Medulla oblongata (tissue), 1 donor: ENCODE data around the gene SRL.
A peak's percentile ranks its signal among the peaks of the same experiment; 100 is the strongest.
"Not testable (repeated sequence)": the region's sequence is repeated elsewhere in the genome, so short reads cannot be mapped to it uniquely, and the experiment has no call there.

Experiments used
- DNase-seq: peaks from one replicate; pipeline ENCODE4 v3.0.0-alpha.2; 2015; ENCODE audit errors: extremely low spot score

SRL gene

DNA sequence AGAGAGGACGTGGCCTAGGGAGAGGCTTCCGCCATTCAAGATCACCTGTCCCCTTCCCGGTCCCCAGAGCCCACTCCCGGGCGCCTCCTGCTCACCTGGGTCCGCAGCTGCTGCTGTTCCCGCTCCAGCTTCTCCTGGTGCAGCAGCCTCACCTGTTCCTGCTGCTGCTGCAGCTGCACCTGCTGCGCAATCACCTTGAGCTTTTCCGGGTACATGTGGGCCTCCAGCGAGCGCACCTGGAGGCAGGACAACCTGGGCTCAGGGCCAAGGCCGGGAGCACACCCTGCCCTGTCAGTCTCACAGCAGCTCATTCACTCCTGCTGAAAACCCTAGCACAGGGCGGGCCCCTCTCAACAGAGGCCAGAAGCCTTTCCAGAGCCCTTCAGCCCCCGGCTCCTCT is 18.5 kb upstream of the SRL start:
- no peak for DNase-seq

DNA sequence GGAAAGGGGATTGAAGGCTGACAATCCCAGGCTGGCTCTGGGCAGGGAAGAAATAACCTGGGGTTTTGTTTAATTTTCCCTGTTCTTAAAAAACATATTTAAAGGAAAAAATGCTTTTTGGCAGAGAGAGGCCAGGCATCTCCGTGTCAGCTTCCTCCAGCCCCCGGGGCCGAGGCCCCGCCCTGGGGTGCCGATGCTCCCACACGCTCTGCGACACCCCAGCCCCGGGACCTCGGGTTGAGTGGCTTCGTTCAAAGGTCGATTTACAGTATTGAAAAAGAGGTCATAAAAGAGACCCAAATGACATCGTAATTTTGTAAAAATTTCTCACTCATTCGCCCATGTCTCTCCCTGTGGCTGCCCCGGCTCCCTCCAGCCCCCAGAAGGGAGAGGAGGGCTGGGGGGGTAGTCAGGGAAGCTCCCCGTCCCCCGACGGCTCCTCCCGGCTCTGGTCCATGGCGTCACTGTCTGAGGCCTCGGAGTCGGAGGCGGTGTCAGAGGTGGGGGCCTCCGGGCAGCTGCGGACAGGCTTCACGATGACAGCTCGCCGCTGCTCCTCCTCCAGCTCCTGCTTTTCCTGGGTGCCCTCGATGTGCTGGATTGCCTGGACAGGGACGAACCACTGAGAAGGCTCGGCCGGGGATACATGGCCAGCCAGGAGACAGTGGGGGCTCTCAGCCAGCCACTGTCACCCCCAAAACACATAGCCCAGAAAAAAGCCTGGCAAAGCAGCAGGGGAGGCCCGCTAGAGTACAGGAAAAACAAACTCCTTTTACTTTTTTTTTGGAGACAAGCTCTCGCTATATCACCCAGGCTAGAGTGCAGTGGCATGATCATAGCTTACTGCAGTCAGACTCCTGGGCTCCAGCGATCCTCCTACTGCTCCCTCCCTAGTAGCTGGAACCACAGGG is 16.0 kb upstream of the SRL start:
- no peak for DNase-seq

DNA sequence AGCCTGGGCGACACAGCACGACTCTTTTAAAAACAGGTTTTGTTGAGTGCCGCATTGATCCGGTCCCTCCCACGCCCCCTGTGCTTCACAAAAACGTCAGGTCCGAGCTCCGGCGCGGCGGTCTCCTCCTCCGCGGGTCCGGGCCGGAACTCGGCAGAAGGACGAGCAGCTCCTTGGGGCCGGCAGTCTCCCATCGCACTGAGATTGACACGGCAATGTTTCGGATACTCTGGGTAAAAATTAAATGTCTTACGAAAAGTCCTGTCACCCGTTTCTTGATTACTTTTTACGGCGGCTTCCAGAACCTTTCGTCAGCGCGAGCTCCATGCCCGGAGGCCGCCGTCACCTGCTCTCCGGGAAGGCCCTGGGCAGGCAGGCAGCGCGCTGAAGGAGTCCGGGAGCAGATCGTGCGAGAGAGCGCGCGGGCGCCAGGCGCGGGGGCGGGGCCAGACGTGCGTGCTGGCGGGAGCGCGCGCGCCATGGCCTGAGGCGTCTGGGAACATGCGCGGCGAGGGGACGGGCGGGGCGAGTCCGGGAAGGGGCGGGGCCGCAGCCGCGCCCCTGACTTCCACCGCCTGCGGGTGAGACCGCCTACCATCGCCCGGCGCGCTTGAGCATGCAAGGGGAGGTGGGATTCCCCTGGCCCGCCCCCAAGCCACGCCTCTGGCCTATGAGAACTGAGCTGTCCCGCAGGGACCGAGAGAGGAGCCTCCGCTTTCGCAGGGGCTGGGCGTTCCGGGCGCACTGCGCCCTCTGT is 11.7 kb upstream of the SRL start:
- peak; percentile 98 for DNase-seq

DNA sequence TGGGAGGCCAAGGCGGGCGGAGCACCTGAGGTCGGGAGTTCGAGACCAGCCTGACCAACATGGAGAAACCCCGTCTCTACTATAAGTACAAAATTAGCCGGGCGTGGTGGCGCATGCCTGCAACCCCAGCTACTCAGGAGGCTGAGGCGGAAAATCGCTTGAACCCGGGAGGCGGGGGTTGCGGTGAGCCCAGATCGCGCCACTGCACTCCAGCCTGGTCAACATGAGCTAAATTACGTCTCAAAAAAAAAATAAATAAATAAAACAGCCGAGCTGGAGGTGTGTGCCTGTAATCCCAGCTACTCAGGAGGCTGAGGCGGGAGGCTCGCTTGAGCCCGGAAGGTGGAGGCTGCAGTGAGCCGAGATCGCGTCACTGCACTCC is 11.1 kb upstream of the SRL start:
- not testable (repeated sequence) for DNase-seq

DNA sequence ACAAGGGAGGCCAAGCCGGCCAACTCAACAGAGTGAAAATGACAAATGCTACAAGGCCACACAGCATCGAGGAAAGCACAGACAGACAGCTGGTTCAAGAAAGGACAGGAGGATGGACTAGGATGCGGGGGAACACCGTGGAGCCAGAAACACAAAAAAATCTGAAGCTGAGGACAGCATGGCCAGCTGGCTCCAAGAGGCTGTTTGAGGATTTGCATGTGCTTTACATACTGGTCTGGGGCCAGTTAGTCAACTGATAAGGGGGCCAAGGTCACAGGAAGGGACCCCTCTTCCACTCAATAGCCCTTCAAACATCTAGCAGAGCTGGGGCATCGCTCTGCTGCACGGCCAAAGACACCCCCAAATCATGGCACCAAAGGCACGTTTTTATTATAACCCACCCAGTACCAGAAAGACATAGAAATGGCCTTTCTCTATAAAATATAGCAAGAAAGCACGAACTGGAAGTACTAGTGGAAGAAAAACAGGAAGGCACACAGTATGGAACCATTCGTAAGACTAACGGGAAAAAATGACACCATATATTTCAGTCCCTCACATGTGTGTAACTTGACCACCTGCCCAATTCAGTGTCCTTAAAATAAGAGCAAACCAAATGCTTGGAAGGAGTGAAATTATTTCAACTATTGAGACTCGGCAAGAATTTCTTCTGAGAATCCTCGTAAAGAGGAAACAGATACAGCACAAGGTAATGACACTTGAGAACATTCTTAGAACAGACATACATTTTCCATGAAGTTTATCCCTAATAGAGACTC is 7.8 kb upstream of the SRL start:
- no peak for DNase-seq

DNA sequence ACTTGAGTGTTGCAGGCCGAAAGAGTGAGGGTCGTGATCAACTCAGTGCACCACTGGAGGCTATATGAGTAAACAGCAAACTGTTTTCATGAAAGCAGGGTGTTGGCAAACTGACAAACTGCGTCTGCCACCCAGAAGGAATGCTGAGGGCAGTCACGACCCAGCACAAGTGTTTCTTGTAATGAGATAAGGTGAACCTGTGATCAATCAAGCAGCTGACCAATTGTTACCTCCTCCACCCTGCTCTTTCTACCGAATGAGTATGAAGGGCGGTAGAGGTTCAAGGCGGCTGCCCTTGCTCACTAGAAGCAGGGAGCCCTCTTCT is 5.5 kb upstream of the SRL start:
- DNase-seq, result no peak

DNA sequence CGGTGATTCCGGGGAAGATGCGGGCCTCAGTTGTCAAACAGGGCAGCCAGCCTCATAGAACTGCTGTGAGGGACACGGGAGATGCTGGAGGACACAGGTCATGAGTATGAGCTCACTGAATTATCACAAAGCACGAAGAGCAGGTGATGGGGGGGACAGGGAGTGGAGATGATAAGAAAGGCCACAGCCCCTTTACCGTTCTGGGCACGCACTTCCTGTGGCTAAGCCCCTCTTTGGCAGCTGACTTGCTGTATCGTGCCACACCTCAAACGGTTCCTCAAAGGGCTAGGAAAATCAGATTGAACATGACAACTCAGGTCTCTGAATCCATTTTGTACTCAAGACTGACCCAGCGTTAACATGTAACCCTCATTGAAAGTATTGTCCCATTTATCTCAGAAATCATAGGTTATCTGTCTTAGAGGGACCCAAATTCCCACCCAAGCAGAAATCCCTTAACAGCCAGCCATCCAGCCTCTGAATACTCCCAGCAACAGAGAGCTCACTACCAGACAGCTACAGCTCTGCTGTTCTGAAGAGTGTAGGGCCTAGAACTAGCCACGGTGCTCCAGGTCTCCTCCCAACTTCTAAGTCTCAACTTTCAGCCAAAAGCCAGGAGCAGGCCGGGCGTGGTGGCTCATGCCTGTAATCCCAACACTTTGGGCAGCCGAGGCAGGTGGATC is 5.0 kb upstream of the SRL start:
- DNase-seq, result no peak

DNA sequence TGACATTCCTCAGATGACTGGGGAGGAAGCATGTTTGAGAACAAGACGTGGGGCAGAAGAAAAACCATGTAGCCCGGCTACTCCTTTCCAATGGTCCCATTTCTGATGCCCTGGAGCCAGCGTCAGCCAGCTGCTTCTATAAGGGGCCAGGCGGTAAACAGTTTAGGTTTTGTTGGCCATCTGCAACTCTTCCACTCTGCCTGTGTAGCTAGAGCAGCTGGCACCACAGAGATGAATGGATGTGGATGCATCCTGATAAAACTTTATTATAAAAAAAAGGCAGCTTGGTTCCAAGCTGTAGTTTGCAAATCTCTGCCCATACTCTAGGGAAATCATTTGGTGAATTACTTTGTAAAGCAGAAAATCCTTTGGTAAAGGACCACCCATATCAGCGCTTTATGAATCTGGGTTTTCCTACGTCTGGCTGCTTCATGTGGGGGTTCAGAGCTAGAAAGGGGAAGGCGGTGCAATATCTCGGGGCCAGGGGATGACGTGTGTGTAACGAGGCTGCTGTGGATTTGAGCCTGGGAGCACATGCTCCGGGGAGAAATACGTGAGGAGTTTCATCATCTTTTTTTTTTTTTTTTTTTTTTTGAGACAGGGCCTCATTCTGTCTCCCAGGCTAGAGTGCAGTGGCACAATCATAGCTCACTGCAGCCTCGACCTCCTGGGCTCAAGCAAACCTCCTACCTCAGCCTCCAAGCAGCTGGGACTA is 3.4 kb upstream of the SRL start:
- DNase-seq, result no peak

DNA sequence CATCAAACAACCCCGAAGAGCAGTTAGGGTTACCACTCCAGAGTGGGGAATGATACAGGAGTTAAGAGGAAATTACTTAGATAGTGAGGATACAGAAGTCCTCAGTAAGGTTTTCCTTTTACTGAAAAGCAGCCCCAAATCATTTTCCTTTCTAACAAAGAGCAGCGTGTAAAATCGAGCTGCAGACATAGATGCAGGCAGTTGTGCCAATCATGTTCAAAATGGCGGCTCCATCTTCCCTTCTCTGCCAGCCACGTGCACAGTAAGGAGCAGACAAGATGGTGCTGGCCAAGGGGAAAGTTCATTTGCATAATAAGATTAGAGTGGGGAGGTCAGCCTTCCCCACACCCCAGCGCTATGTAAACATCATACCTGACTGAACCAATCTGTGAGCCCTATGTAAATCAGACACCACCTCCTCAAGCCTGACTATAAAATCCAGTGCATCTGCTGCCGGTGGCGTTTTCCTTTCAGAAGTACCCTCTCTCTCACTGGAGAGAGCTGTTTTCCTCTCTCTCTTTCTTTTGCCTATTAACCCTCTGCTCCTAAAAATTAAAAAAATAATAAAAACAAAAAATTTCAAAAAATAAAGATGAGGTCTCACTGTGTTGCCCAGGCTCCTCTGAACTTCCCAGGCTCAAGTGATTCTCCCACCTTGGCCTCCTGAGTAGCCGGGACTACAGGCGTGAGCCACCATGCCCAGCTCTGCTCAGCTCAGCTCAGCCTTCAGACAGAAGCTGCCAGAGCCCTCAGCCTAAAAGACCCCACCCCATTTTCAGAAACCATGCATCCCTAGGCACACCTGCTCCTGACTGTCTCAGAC is 2.6 kb upstream of the SRL start:
- no peak for DNase-seq

DNA sequence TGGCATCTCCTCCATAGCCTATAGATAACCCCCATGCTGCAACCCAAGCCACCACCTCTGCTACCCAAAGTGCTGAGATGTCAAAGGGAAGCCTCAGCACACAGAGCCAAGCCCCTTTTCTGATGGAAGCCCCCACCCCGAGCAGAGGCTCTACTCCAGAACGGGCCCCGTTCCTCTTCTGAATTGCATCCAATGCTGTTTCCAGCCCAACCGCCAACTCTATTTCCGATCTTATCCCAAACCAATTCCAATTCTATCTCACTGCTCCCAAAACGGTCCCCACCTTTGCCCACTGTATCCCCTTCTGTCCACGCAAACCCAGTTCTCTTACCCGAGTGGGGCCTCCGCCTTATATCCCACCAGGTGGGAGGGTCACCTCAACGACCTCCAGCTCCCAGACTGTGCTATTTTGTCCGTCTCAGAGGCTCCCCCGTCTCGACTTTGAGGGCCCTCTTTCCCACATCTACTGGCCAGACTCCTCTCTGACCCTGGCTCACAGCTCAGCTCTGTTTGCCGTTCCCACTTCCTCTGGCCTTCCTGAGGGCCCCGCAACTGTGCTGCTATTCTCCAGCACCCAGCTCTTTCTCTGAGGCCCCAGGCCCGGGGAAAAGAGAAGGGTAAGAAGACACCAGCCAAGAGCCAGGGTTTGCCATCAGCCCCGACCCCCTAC is 487 bp downstream of the SRL start:
- no peak for DNase-seq

DNA sequence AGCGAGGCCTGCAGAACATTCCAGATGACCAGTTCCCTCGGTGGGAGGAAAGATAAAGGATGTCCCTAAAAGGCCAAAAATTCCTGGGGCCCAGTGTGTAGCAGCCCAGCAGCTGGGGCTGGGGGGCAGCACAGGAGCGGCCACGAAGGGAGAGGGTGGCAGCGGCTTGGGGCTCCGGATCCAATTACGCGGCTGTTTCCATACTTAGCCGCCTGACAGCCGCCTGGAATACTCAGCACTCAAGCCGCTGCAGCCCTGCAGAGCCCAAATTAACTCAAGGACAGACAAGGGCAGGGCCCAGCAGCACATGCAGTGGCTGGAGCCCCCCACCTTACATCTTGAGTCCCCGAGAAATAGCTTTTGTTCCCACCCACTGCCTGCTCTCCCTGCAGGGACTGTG is 1.3 kb downstream of the SRL start:
- no peak for DNase-seq

DNA sequence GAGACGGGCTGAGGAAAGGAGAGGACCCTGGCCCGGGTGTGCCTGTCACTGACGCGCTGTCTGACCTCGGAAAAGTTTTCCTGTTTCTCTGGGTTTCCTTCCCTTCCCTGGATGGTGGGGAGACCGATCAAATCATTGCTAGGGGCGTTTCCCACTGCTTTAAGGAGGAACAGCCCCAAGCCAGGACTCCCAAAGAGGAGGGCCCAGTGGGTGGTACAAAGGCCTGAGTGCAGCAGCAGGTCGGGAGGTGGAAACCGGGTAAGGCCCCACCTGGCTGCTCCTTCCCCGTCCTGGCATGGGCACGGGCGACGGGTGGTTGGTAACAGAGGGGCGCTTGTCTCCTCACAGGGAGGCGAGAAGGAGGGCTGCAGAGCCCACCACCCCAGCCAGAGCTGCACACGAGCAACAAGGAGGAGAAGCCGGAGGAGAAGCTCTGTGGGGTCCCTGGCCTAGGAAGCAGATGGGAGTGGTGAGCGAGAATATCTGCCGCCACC is 2.2 kb downstream of the SRL start:
- no peak for DNase-seq

DNA sequence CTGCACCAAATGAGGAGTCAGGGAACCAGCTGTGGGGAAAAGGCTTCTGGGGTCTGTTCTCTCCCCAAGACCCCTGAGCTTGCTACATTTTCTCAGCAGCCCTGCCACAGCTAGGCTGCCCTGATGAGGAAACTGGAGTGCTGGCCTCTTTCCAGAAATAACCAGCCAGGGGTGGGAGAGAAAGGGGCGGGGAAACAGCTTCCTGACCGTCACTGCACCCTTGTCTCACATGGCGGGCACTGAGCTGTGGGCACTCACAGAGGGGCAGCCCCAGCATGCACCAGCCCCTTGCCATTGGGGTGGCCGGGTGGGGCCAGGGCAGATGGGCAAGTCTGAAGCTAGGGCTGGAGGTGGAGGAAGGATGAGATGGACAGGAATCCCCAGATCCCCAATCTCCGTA is 2.9 kb downstream of the SRL start:
- DNase-seq, result no peak

DNA sequence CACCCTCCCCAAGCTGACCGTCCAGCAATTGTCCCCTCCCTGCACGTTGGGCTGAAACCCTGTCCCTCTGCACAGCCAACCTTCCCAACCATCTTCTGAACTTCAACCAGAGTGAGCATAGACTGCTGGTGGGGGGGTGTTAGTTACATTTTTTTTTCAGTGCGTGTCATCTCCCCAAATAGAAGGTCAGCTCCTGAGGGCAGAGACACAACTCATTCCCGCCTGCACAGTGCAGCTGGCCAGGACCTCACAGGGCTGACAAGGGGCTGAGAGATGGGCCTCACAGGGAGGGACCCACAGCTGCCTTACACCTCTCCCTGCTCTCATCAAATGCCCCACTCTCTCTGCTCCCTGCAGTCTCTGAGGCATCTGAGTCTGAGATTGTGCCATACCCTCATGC is 8.4 kb downstream of the SRL start:
- DNase-seq, result no peak

DNA sequence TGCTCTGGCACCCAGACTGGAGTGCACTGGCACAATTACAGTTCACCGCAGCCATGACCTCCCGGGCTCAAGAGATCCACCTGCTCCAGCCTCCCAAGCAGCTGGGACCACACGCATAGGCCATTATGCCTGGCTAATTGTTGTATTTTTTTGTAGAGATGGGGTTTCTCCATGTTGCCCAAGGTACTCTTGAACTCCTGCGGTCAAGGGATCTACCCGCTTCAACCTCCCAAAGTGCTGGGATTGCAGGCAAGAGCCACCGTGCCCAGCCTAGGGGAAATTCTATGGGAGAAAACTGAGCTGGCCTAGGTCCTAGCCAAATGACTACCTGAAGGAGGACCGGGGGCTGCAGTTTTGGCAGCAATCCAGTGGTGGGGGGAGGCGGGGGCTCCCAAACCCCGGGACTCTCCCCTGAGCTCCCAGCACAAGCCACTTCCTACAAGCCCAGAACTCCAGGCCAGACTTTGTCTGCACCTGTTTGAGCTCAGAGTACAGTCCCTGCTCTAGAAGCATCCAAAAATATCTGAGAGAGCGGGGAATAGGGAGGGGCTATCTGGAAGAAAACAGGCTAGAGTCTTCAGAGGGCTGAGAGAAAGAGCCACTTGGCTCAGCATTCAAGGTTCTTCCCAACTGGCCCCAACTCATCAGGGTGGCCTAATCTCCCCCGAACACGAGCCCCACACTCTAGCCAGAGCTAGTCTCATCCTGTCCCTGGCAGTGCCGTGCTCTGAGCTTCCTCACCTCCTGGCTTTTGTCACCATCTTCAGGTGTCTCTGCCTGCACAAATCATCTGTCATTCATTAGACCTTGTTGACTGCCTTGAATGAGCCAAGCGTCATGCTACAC is 9.1 kb downstream of the SRL start:
- DNase-seq, result no peak

DNA sequence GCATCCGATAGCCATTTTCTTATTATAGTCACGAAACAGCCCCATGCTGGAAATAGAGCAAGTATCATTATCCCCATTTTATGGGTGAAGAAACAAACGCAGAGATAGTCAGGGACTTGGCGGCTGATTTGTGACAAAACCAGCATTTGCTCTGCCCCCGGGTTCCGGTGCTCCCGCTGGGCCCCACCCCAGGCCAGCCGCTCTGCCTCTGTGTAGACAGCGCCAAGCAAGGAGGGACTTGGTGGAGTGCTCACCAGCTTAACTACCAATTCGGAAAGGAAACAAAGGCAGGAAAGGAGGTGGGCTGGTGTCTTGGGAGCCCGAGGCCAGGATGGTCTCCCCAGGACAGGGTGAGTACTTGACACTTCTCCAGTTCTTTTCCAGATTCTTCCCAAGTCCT is 10.0 kb downstream of the SRL start:
- DNase-seq, result no peak

DNA sequence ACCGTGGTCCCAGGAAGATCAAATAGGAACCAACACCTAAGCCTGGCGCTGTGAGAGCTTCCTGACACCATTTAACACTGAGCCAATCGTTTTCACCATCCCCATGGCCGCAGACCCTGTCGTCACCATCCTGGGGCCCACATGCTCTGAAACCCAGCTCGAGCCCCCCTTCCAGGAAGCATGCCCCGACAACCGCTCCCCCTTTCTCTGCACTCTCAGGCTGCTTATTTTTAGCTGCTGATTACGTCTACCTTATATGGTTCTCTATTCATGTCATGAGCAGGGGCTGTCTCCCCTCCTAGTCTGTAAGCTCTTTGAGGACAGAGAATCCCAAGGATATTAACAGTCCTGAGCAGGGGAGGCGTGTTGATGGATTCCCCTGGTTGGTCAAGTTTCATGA is 10.5 kb downstream of the SRL start:
- no peak for DNase-seq

DNA sequence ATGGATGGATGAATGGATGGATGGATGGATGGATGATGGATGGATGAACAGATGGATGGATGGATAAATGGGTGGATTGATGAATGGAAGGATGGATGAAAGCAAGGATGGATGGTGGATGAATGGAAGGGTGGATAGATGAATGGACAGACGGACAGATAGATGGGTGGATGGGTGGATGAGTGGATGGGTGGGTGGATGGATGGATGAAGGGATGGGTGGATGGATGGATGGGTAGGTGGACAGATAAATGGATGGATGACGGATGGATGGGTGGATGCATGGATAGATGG is 14.9 kb downstream of the SRL start:
- no peak for DNase-seq
